ENCODE measurements around the gene ARF1. TPM values are rescaled to one million over a fixed set of nuclear protein-coding genes. Genes with fewer than 3 reads are reported as not detected.

The ARF1 gene
- total and polyA plus RNA-seq, 10 of the 15 experiments (the other 5 are each of a cell fraction or from before 2014, with no cell fraction given): 48.4 to 508 (median 283) TPM

- POLR2A ChIA-PET: no interaction called here
- intact Hi-C loops (cut with micrococcal nuclease; ENCODE audit: unreplicated experiment): no loop called here
- FAIRE-seq: no peak
- TF ChIP-seq JUND (IDR thresholded peaks at IDR 0.05; ENCODE audit: low read depth, low read length): no peak
- TF ChIP-seq NRF1 (conservative IDR thresholded peaks at IDR 0.05; ENCODE audit: low read depth, low read length): no peak
- no peak for TF ChIP-seq SREBF1 (IDR thresholded peaks at IDR 0.05; ENCODE audit: low read length)
- no peak for TF ChIP-seq E2F8 (IDR thresholded peaks at IDR 0.05; ENCODE audit: low read depth, partially characterized antibody)
- TF ChIP-seq E4F1 (IDR thresholded peaks at IDR 0.05; ENCODE audit: borderline replicate concordance, partially characterized antibody): no peak
- TF ChIP-seq RCOR1 (conservative IDR thresholded peaks at IDR 0.05; ENCODE audit: low read depth, low read length): no peak
- TF ChIP-seq BCL3 (IDR thresholded peaks at IDR 0.05; ENCODE audit: borderline replicate concordance, insufficient read depth, low read depth, low read length, poor library complexity, severe bottlenecking): no peak
- TF ChIP-seq IKZF1 (conservative IDR thresholded peaks at IDR 0.05): no peak
- TF ChIP-seq BACH1 (IDR thresholded peaks at IDR 0.05; ENCODE audit: borderline replicate concordance): no peak
- TF ChIP-seq ESRRA (IDR thresholded peaks at IDR 0.05; ENCODE audit: low read length): no peak
- TF ChIP-seq SMC3 (IDR thresholded peaks at IDR 0.05; ENCODE audit: borderline replicate concordance, low read length): no peak
- no peak for TF ChIP-seq BCLAF1 (IDR thresholded peaks at IDR 0.05)
- no peak for TF ChIP-seq GABPA (IDR thresholded peaks at IDR 0.05; ENCODE audit: low read depth)
- TF ChIP-seq NFXL1 (IDR thresholded peaks at IDR 0.05; ENCODE audit: borderline replicate concordance): no peak
- TF ChIP-seq TARDBP (IDR thresholded peaks at IDR 0.05; ENCODE audit: borderline replicate concordance): no peak
- TF ChIP-seq JUNB (IDR thresholded peaks at IDR 0.05): no peak
Measured at GRCh38 chr1:228048120-228048519, 34.4 kb upstream of the ARF1 start.

More at GRCh38 chr1:228048120-228048519, 34.4 kb upstream of the ARF1 start:
- no peaks in the 10 kb centered on the region for H3K79me2 ChIP-seq (ENCODE audit: control insufficient read depth, insufficient read depth, low read length)
- H3K27me3 ChIP-seq (replicated peaks in 1 of 2; ENCODE audit: control insufficient read depth in 2 of 2, insufficient read depth in 2 of 2, low read length in 1 of 2): peaks cover 0 to 5% of the 10 kb centered on the region in 2 experiments; a peak in 2 of 4 replicates
- ATAC-seq: no peak
- WGBS (ENCODE audit: insufficient coverage, insufficient replicate concordance, low lambda C conversion rate, missing lambda C conversion rate): 6% methylated on average over 5 of the region's 5 CpGs
- RAD21 ChIA-PET (ENCODE audit: unreplicated experiment): no interaction called here
- no peak overlapping the region for H3K9ac ChIP-seq (ENCODE audit: control insufficient read depth, insufficient read depth, low read length)
- no peaks in the 10 kb centered on the region for H3K9me3 ChIP-seq (replicated peaks; ENCODE audit: control insufficient read depth, insufficient read depth, low read length)
- no peaks in the 10 kb centered on the region for H3K36me3 ChIP-seq (ENCODE audit: control insufficient read depth in 2 of 2, insufficient read depth in 2 of 2, low read length in 1 of 2)
- BruUV-seq (replicated peaks): no TSS peak
- DNase-seq (ENCODE audit: low read depth, low spot score): no peak
- SMC1A ChIA-PET (ENCODE audit: uncharacterized antibody, unreplicated experiment): no interaction called here
- no peak overlapping the region for H2AFZ ChIP-seq (ENCODE audit: control insufficient read depth, low read depth, low read length)
- H3K4me2 ChIP-seq (ENCODE audit: control insufficient read depth, insufficient read depth): no peak overlapping the region
- H3K4me3 ChIP-seq: no peak overlapping the region
- H3K27ac ChIP-seq (ENCODE audit: control insufficient read depth, insufficient read depth): no peak overlapping the region
- no peaks in the 10 kb centered on the region for H3K4me1 ChIP-seq (ENCODE audit: control insufficient read depth, insufficient read depth, low read length)
- CTCF ChIA-PET: no interaction called here
- no peaks in the 10 kb centered on the region for H4K20me1 ChIP-seq (ENCODE audit: control insufficient read depth, insufficient read depth)
- in situ Hi-C loops (cut with MboI): no loop called here

All from GM12878 (cell line).